CD8-positive, alpha-beta memory T cell (primary cell): ENCODE results near the gene TMEM217. TPM values are rescaled to one million over a fixed set of nuclear protein-coding genes. Genes with fewer than 3 reads are reported as not detected.
A peak's percentile ranks its signal among the peaks of the same experiment; 100 is the strongest.

Experiments
- CTCF ChIA-PET: fragments of 350-600 bp; sonication (Branson Sonifier 250); formaldehyde crosslinking; loops from one replicate; lab custom pipeline; 2021; ENCODE audit warnings: antibody characterized with exemption; lab: Charles Lee
- POLR2A ChIA-PET: fragments of 350-600 bp; sonication (Branson Sonifier 250); formaldehyde crosslinking; loops from one replicate; lab custom pipeline; 2021; ENCODE audit warnings: antibody characterized with exemption; lab: Charles Lee
- DNase-seq, 5 donors: peaks; one replicate each; pipeline versions ENCODE4 v3.0.0 to v3.0.0-alpha.2; 2020 to 2022; ENCODE audit warnings: mixed read lengths in 1 of 5
- H3K27ac ChIP-seq: one replicate; pipeline ENCODE4 v1.7.0; 2013; ENCODE audit warnings: low read depth, mild to moderate bottlenecking, low read length, moderate library complexity
- H3K27me3 ChIP-seq: 2 replicates; pipeline ENCODE4 v1.7.0; 2013; ENCODE audit warnings: low read length, mild to moderate bottlenecking; ENCODE audit not compliant: insufficient read depth, poor library complexity, severe bottlenecking
- H3K36me3 ChIP-seq: 2 replicates; pipeline ENCODE4 v1.7.0; 2013; ENCODE audit warnings: mild to moderate bottlenecking, low read length, moderate library complexity; ENCODE audit not compliant: insufficient read depth
- H3K4me1 ChIP-seq: 2 replicates; pipeline ENCODE4 v1.7.0; 2013; ENCODE audit warnings: mild to moderate bottlenecking, low read length, moderate library complexity; ENCODE audit not compliant: insufficient read depth
- H3K4me3 ChIP-seq: 2 replicates; pipeline ENCODE4 v1.7.0; 2013; ENCODE audit warnings: mild to moderate bottlenecking, low read length
- H3K9me3 ChIP-seq: 2 replicates; pipeline ENCODE4 v1.7.0; 2013; ENCODE audit warnings: mild to moderate bottlenecking, low read length
- H3K27ac Mint-ChIP-seq, 8 donors: one replicate each; pipeline ENCODE4 v1.8.0; 2020 to 2021; ENCODE audit warnings: mixed read lengths in 8 of 8, mild to moderate bottlenecking in 6 of 8, inconsistent platforms in 3 of 8, moderate library complexity in 3 of 8
- H3K27me3 Mint-ChIP-seq, 2 donors: one replicate each; pipeline ENCODE4 v1.8.0; 2020 to 2021; ENCODE audit warnings: mixed read lengths in 2 of 2, mild to moderate bottlenecking in 1 of 2, moderate library complexity in 1 of 2
- H3K36me3 Mint-ChIP-seq, 3 donors: one replicate each; pipeline ENCODE4 v1.8.0; 2020 to 2021; ENCODE audit warnings: mixed read lengths in 3 of 3, inconsistent platforms in 1 of 3, mild to moderate bottlenecking in 1 of 3
- H3K4me1 Mint-ChIP-seq, 3 donors: one replicate each; pipeline ENCODE4 v1.8.0; 2020 to 2021; ENCODE audit warnings: mixed read lengths in 3 of 3, inconsistent platforms in 1 of 3, mild to moderate bottlenecking in 1 of 3
- H3K4me3 Mint-ChIP-seq, 7 donors: one replicate each; pipeline ENCODE4 v1.8.0; 2020 to 2021; ENCODE audit warnings: mixed read lengths in 7 of 7, mild to moderate bottlenecking in 6 of 7, moderate library complexity in 4 of 7, inconsistent platforms in 2 of 7
- H3K9me3 Mint-ChIP-seq, 5 donors: one replicate each; pipeline ENCODE4 v1.8.0; 2020 to 2022; ENCODE audit warnings: mixed read lengths in 5 of 5, mild to moderate bottlenecking in 3 of 5, moderate library complexity in 2 of 5, inconsistent platforms in 1 of 5
- polyA plus RNA-seq: library from polyadenylated mRNA; unstranded; fragments of 300-500 nt; fragmentation: Illumina TruSeq; gene quantifications from one replicate; pipeline ENCODE4 v1.2.3, GENCODE V29; 2021
- total RNA-seq, 2 experiments: library from RNA; stranded (reverse); gene quantifications; one replicate each; pipeline ENCODE4 v1.2.3, GENCODE V29; 2021

The TMEM217 gene
- total and polyA plus RNA-seq, 3 experiments from 2014 or later = 0.44 to 6.6 (median 4.2) TPM

DNA sequence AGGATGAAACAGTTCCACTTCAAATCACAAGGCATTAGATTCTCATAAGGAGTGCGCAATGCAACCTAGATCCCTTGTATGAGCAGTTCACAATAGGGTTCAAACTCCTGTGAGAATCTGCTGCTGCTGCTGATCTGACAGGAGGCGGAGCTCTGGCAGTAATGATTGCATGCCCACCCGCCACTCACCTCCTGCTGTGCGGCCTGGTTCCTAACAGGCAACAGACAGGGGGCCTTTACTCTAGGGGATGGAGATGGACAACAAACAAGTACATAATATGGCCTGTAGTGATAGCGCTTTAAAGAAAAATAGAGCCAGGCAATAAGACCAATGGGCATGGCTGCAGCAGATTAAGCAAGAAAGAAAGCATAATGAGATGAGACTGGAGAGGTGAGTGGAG is 3.1 kb downstream of the TMEM217 start:
- ChIA-PET CTCF (no interaction called here), POLR2A (no interaction called here)
- H3K27ac ChIP-seq = no peak overlapping the region
- H3K9me3 Mint-ChIP-seq = no peaks in the 10 kb centered on the region
- H3K4me1 Mint-ChIP-seq = peaks cover 26 to 35% (median 30%) of the 10 kb centered on the region in 3 donors
- H3K27me3 Mint-ChIP-seq = peaks cover 0 to 7% of the 10 kb centered on the region in 2 donors
- DNase-seq = no peak
- no peak overlapping the region for H3K27ac Mint-ChIP-seq
- H3K9me3 ChIP-seq = no peaks in the 10 kb centered on the region
- H3K36me3 ChIP-seq = no peaks in the 10 kb centered on the region
- peaks cover 0 to 5% (median 0%) of the 10 kb centered on the region in 3 donors for H3K36me3 Mint-ChIP-seq
- peaks cover 26% of the 10 kb centered on the region for H3K4me1 ChIP-seq
- no peaks in the 10 kb centered on the region for H3K27me3 ChIP-seq
- peak overlapping the region in 2 of 7 donors; percentile 15 to 82 for H3K4me3 Mint-ChIP-seq
- no peak overlapping the region for H3K4me3 ChIP-seq

DNA sequence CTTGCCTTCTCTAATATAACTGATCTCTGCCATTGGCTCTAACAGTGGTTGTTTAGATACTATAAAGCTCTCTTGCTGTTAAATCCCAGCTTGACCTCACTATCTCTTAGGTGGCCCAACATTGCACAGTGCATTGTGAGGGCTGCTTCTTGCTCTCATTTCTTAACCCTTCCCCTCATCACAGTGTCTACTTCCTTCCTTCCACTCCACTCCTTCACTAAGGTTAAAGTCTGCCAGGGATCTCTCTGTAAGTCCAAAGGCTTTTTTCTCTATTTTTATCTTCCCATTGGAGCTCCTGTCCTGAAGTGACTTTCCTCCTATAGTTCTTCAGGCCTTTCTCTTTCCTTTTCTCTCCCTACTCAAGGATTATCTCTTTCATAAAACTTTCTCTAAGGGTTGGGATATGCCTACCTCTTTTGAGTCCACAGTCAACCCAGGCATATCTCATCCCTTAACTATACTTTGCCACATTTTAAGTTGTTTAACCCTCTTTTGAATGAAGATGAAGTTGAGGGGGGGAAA is 4.4 kb downstream of the TMEM217 start:
- Mint-ChIP-seq H3K4me3 (no peak overlapping the region), H3K36me3 (peaks cover 0 to 5% (median 0%) of the 10 kb centered on the region in 3 donors), H3K27me3 (peaks cover 0 to 10% of the 10 kb centered on the region in 2 donors), H3K9me3 (no peaks in the 10 kb centered on the region), H3K27ac (no peak overlapping the region), H3K4me1 (peaks cover 15 to 23% (median 17%) of the 10 kb centered on the region in 3 donors)
- H3K27me3 ChIP-seq = no peaks in the 10 kb centered on the region
- no peak for DNase-seq
- no peak overlapping the region for H3K27ac ChIP-seq
- no peaks in the 10 kb centered on the region for H3K36me3 ChIP-seq
- H3K4me1 ChIP-seq = peaks cover 13% of the 10 kb centered on the region
- H3K9me3 ChIP-seq = no peaks in the 10 kb centered on the region
- H3K4me3 ChIP-seq = no peak overlapping the region
- CTCF ChIA-PET = no interaction called here
- POLR2A ChIA-PET = no interaction called here

DNA sequence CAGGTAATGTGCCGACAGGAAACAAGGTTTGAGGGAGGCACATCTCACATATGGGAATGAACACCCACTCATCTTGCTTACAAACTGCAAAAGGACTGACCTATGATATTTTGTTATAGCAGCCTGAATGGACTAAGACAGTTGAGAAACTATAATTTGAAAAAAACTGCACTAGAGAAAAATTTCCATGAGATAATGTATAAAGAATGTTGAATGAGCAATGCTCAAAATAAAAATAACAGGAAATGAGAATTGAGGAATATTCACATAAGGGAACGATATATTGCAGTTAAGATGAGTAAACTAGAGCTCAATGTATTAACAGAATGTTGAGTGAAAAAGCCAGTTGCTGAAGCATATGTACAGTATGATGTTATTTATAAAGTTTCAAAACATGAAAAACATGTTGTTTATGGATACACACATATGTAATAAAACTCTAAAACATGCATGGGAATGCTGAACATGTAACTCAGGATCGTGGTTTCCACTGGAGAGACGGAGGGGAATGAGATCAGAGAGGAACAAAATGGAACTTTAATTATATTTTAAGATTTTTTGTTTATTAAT is 6.6 kb downstream of the TMEM217 start:
- H3K36me3 Mint-ChIP-seq = no peaks in the 10 kb centered on the region
- no peak overlapping the region for H3K27ac Mint-ChIP-seq
- CTCF ChIA-PET = no interaction called here

DNA sequence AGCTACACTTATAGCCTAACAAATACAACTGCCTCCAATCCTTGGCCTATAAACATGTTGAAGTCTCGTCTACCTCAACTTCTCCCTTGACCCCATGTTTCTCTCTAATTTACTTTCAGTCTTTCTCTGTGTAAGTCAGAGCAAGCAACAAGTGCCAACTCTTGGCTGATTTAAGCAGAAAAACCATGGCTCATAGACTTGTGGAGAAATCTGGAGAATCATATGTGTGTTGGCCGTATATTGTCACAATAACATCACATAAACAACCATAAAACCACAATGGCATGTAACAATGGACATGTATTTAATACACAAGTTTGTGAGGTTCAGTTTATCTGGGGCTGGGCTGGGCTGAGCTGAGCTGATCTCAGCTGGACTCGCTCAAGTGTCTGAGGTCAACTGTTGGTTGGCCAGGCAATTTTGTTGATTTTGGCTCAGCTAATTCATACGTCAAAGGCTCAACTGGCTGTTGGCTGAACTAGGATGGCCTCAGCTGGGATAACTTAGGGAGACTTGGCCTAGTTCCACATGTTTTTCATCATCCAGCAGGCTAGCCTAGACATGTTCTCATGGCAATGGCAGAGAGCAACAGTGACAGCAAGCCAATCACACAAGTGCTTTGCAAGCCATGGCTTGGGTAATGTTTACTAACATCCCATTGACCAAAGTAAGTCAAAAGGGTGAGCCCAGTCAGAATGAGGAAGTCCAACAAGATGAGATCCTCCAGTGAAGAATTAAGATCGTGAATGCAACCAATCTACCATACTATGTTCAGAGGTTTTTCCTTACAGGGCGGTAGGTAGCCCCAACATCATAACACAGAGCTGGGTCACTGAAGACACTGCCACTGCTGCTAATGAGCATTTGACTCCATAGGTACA is 13.3 kb downstream of the TMEM217 start:
- H3K4me1 Mint-ChIP-seq = peaks cover 7 to 9% (median 8%) of the 10 kb centered on the region in 3 donors
- Histone ChIP-seq H3K36me3 (no peaks in the 10 kb centered on the region), H3K27me3 (no peaks in the 10 kb centered on the region), H3K27ac (peak overlapping the region; percentile 56), H3K9me3 (no peaks in the 10 kb centered on the region), H3K4me3 (no peak overlapping the region), H3K4me1 (peaks cover 9% of the 10 kb centered on the region)
- POLR2A ChIA-PET = interaction anchor here (0.5 kb wide), 1 partner anchor 19 kb away, joined by 3 read pairs; no protein-coding TSS in a partner anchor
- peaks cover 3 to 12% of the 10 kb centered on the region in 2 donors for H3K27me3 Mint-ChIP-seq
- H3K36me3 Mint-ChIP-seq = no peaks in the 10 kb centered on the region
- no peak overlapping the region for H3K4me3 Mint-ChIP-seq
- H3K27ac Mint-ChIP-seq = no peak overlapping the region
- H3K9me3 Mint-ChIP-seq = no peaks in the 10 kb centered on the region
- no peak for DNase-seq
- CTCF ChIA-PET = interaction anchor here (1.6 kb wide), 1 partner anchor 13 kb away, joined by 3 read pairs; the partner anchor contains the start of genes TBC1D22B and TMEM217

More for the DNA sequence above, 6.6 kb downstream of the TMEM217 start:
- Mint-ChIP-seq H3K4me3 (no peak overlapping the region), H3K27me3 (peaks cover 0 to 16% of the 10 kb centered on the region in 2 donors), H3K9me3 (no peaks in the 10 kb centered on the region), H3K4me1 (peaks cover 0 to 1% (median 0%) of the 10 kb centered on the region in 3 donors)
- no peak overlapping the region for H3K27ac ChIP-seq
- H3K4me3 ChIP-seq = no peak overlapping the region
- POLR2A ChIA-PET = no interaction called here
- no peaks in the 10 kb centered on the region for H3K9me3 ChIP-seq
- H3K4me1 ChIP-seq = no peaks in the 10 kb centered on the region
- DNase-seq = no peak
- no peaks in the 10 kb centered on the region for H3K36me3 ChIP-seq
- H3K27me3 ChIP-seq = no peaks in the 10 kb centered on the region

DNA sequence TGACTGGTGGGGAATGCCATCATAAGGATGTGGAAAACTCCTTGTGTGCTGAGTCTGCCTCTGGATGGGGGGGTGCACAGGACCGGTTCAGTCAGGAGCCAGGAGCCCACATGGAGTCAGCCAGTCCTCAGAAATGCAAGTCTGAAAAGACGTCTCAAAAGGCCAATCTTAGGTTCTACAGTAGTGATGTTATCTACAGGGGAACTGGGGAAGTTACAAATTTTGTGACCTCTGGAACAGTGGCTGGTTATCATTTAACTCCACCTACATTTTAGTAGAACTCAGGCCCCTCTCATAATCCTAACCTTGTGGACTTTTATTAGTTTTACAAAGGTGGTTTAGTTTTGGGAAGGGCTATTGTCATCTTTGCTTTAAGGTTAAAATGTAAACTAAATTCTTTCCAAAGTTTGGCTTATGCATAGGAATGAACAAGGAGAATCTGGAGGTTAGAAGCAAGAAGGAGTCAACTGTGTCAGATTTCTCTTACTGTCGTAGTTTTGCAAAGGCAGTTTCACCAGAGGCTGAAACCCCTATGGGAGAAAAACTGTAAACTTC is 14.1 kb downstream of the TMEM217 start:
- peak overlapping the region in 1 of 8 donors; percentile 5 for H3K27ac Mint-ChIP-seq
- Histone ChIP-seq H3K36me3 (no peaks in the 10 kb centered on the region), H3K4me1 (peaks cover 11% of the 10 kb centered on the region), H3K27ac (peak overlapping the region; percentile 29), H3K4me3 (no peak overlapping the region), H3K9me3 (no peaks in the 10 kb centered on the region), H3K27me3 (no peaks in the 10 kb centered on the region)
- peaks cover 3 to 10% of the 10 kb centered on the region in 2 donors for H3K27me3 Mint-ChIP-seq
- H3K4me3 Mint-ChIP-seq = no peak overlapping the region
- no peaks in the 10 kb centered on the region for H3K9me3 Mint-ChIP-seq
- CTCF ChIA-PET = no interaction called here
- POLR2A ChIA-PET = no interaction called here
- H3K36me3 Mint-ChIP-seq = no peaks in the 10 kb centered on the region
- DNase-seq = no peak
- peaks cover 7 to 12% (median 11%) of the 10 kb centered on the region in 3 donors for H3K4me1 Mint-ChIP-seq

DNA sequence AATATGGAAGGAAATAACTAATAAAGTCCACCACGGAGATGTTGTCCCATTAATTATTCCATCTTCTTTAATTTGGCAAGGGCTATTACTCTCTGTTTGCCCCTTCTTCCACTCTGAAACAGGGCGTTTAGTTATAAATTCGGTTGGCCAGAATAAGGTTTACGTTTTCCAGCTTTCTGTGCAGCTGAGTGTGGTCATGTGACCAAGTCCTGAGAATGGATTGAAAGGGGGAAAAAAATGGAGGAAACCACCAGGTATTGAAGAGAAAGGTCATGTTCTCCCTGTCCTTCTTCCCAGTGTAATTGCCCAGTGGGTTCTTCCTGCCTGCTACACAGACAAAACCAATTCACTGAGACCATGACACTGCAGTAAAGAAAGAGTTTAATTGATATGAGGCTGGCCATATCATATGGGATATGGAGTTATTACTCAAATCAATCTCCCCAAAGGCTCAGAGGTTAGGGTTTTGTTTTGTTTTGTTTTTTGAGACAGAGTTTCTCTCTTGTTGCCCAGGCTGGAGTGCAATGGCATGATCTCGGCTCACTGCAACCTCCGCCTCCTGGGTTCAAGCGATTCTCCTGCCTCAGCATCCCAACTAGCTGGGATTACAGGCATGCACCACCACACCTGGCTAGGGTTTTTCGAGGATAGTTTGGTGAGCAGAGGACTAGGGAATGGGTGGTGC is 14.7 kb downstream of the TMEM217 start:
- no peaks in the 10 kb centered on the region for H3K36me3 Mint-ChIP-seq
- no peaks in the 10 kb centered on the region for H3K9me3 Mint-ChIP-seq
- ChIA-PET POLR2A (no interaction called here), CTCF (no interaction called here)
- Histone ChIP-seq H3K27me3 (no peaks in the 10 kb centered on the region), H3K27ac (peak overlapping the region; percentile 29), H3K4me1 (peaks cover 11% of the 10 kb centered on the region), H3K9me3 (no peaks in the 10 kb centered on the region), H3K36me3 (no peaks in the 10 kb centered on the region), H3K4me3 (no peak overlapping the region)
- no peak overlapping the region for H3K4me3 Mint-ChIP-seq
- peaks cover 7 to 12% (median 11%) of the 10 kb centered on the region in 3 donors for H3K4me1 Mint-ChIP-seq
- DNase-seq = no peak
- peaks cover 3 to 9% of the 10 kb centered on the region in 2 donors for H3K27me3 Mint-ChIP-seq
- no peak overlapping the region for H3K27ac Mint-ChIP-seq

DNA sequence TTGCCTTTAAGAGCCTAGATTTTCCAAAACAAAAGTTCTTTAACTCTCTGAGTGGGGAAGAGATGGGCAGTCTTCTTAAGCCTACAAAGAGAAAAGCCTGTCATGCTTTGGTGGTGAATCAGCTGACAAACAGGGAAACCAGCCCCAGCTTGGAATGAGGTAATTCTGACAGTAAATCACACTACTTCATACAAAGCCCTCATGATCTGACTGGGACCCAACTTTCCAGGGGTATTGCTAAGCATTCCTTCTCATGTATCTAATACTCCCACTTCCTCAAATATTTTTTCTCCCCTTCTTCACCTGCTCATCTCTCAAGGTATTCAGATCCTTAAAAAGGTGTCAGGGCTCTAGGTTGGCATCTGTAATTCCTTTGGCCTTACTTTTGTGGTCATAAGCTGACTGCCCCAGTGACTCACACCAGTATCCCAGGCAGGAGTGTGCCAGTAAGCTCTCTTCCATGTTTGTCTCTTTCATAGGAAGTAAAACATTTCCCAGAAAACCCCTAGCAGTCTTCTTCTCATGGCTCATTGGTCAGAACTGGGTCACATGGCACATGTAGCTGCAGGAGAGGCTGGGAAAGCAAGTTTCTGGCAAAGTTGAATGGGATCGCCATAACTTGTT is 15.4 kb downstream of the TMEM217 start:
- H3K36me3 Mint-ChIP-seq = no peaks in the 10 kb centered on the region
- H3K27ac Mint-ChIP-seq = no peak overlapping the region
- ChIA-PET POLR2A (no interaction called here), CTCF (no interaction called here)
- H3K27me3 Mint-ChIP-seq = peaks cover 3 to 9% of the 10 kb centered on the region in 2 donors
- Histone ChIP-seq H3K4me3 (no peak overlapping the region), H3K4me1 (peaks cover 11% of the 10 kb centered on the region), H3K27me3 (no peaks in the 10 kb centered on the region), H3K9me3 (no peaks in the 10 kb centered on the region), H3K27ac (peak overlapping the region; percentile 18), H3K36me3 (no peaks in the 10 kb centered on the region)
- H3K9me3 Mint-ChIP-seq = no peaks in the 10 kb centered on the region
- peaks cover 7 to 12% (median 11%) of the 10 kb centered on the region in 3 donors for H3K4me1 Mint-ChIP-seq
- no peak for DNase-seq
- H3K4me3 Mint-ChIP-seq = no peak overlapping the region
